Stimulated activated effector memory CD8-positive, alpha-beta T cell treated with anti-CD3 and anti-CD28 coated beads, Interleukin-12 subunit alpha, Interleukin-12 subunit beta, amount 100 ng/mL, for 72 hours (primary cell): ENCODE results near the gene REV3L.

ENCODE experiments used
- ATAC-seq: fragments of 150-1000 bp; cut with Tn5 transposase; 2 replicates; pipeline ENCODE4 v1.10.0; 2021
- DNase-seq, 2 donors: peaks; one replicate each; pipeline ENCODE4 v3.0.0; 2021 to 2022; ENCODE audit warnings: low spot score in 2 of 2
- H3K27ac Mint-ChIP-seq: one replicate; pipeline ENCODE4 v1.8.0; 2022; ENCODE audit warnings: mild to moderate bottlenecking, mixed read lengths
- H3K36me3 Mint-ChIP-seq: one replicate; pipeline ENCODE4 v1.8.0; 2022; ENCODE audit warnings: mild to moderate bottlenecking, mixed read lengths
- H3K4me1 Mint-ChIP-seq: one replicate; pipeline ENCODE4 v1.8.0; 2022; ENCODE audit warnings: mixed read lengths
- H3K4me3 Mint-ChIP-seq: one replicate; pipeline ENCODE4 v1.8.0; 2022; ENCODE audit warnings: mild to moderate bottlenecking, mixed read lengths
- H3K9me3 Mint-ChIP-seq: one replicate; pipeline ENCODE4 v1.8.0; 2022; ENCODE audit warnings: mixed read lengths

Gene REV3L

DNA sequence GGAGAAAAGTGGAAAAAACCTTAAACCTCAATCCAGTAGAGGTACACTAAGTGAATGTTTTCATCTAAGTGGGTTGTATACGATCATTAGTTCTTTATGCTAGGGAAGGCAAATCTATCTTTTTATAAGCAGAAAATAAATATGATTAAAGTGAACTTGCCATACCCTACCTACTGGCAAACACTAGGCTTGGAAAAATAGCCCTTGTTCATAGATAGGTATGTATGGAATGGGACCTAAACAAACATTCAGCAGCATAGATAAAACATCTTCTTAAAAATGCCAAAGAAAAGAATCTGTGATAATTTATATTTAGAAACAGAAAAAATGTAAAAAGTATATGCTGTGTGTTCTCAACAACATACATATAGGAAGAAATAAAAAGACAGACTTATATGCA lies 18.8 kb downstream of the REV3L start:
- peaks cover 4% of the 10 kb centered on the region for H3K9me3 Mint-ChIP-seq
- H3K36me3 Mint-ChIP-seq: peaks cover 6% of the 10 kb centered on the region
- ATAC-seq (no peak), DNase-seq (no peak)
- H3K4me3 Mint-ChIP-seq: no peak overlapping the region
- H3K27ac Mint-ChIP-seq: no peak overlapping the region
- H3K4me1 Mint-ChIP-seq: peaks cover 35% of the 10 kb centered on the region

DNA sequence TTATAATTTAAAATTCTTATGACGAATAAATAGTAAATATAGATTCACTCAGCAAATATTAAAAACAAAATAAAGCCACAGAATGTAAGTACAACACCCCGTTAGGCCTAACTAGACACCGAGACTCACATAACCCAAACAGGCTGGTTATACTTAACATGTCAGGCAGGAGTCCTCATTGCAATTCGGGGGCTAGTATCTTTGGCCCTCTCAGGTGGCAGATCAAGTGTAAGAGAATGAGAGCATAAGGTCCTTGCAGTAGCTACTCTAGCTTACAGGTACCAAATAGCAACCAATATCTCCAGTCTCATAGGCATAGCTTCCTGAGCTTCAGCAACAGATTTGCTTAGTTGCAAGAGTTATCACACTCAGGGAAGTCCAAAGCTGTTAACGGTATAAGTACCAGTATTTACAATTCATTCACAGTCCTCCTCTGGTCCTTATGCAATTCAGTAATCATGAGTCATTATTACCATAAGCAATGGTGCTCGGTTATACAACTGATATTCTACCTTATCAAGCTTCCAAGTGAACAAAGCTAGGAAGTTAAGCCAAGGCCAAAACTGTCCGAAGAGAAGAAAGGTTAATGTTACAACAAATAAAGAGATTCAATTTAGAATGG lies 20.1 kb downstream of the REV3L start:
- Mint-ChIP-seq H3K36me3 (no peaks in the 10 kb centered on the region), H3K9me3 (peaks cover 4% of the 10 kb centered on the region), H3K4me1 (peaks cover 27% of the 10 kb centered on the region), H3K4me3 (no peak overlapping the region), H3K27ac (no peak overlapping the region)
- ATAC-seq (no peak), DNase-seq (no peak)

DNA sequence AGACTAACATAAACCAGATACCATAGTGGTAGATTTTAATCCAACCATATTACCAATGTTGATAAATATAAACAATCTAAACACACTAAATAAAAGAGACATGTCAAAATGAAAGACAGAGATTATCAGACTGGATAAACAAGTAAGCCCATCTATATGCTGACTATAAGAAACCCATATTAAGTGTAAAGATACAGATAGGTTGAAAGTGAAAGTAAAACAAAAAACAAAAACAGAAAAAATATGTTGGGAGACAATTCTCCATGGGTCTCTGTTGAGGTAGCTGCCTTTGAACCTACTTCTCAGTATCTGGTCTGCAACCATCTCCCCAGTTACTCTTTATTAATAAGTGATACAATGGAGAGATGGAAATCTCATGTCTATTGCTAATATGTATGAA lies 21.2 kb downstream of the REV3L start:
- Mint-ChIP-seq H3K9me3 (peaks cover 7% of the 10 kb centered on the region), H3K27ac (peak overlapping the region; percentile 17), H3K4me3 (peak overlapping the region; percentile 30), H3K4me1 (peaks cover 27% of the 10 kb centered on the region), H3K36me3 (no peaks in the 10 kb centered on the region)
- no peak for ATAC-seq
- DNase-seq: no peak

GRCh38 chr6:111458670-111459232 lies 24.3 kb downstream of the REV3L start:
- Mint-ChIP-seq H3K36me3 (peaks cover 5% of the 10 kb centered on the region), H3K4me3 (no peak overlapping the region), H3K9me3 (peaks cover 7% of the 10 kb centered on the region), H3K4me1 (peaks cover 27% of the 10 kb centered on the region), H3K27ac (no peak overlapping the region)
- no peak for DNase-seq
- no peak for ATAC-seq

DNA sequence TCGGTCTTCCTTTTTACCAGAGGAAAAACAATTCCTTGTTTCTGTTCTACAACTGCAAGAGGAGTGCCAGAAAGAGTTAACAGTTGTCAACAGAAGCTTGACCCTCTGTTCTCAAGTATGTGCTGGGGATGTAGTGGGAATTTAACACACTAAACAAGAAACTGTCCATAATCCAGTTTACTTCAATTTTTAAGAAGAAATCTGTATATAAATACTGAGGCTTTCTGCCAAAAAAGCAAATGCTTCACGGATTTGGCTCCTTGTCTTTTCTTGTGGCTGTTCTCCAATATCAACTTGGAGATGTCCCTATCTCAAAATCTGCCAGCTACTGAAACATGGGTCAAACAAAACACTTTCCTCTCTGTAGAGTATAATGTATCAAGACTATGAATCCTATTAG lies 26.8 kb downstream of the REV3L start:
- no peak for ATAC-seq
- Mint-ChIP-seq H3K27ac (no peak overlapping the region), H3K4me3 (no peak overlapping the region), H3K9me3 (peaks cover 7% of the 10 kb centered on the region), H3K36me3 (peaks cover 5% of the 10 kb centered on the region), H3K4me1 (peaks cover 7% of the 10 kb centered on the region)
- no peak for DNase-seq

GRCh38 chr6:111450636-111451035 lies 32.4 kb downstream of the REV3L start:
- Mint-ChIP-seq H3K9me3 (no peaks in the 10 kb centered on the region), H3K27ac (no peak overlapping the region), H3K4me3 (no peak overlapping the region), H3K36me3 (peaks cover 5% of the 10 kb centered on the region), H3K4me1 (peaks cover 26% of the 10 kb centered on the region)
- DNase-seq: no peak
- ATAC-seq: no peak

GRCh38 chr6:111450087-111450486 lies 32.9 kb downstream of the REV3L start:
- ATAC-seq (no peak), DNase-seq (no peak)
- peaks cover 29% of the 10 kb centered on the region for H3K4me1 Mint-ChIP-seq
- peaks cover 5% of the 10 kb centered on the region for H3K36me3 Mint-ChIP-seq
- no peaks in the 10 kb centered on the region for H3K9me3 Mint-ChIP-seq
- no peak overlapping the region for H3K27ac Mint-ChIP-seq
- H3K4me3 Mint-ChIP-seq: no peak overlapping the region

GRCh38 chr6:111449129-111449528 lies 33.9 kb downstream of the REV3L start:
- Mint-ChIP-seq H3K9me3 (no peaks in the 10 kb centered on the region), H3K4me3 (no peak overlapping the region), H3K36me3 (no peaks in the 10 kb centered on the region), H3K4me1 (peaks cover 33% of the 10 kb centered on the region), H3K27ac (no peak overlapping the region)
- DNase-seq (no peak), ATAC-seq (no peak)

GRCh38 chr6:111447051-111447450 lies 36.0 kb downstream of the REV3L start:
- no peaks in the 10 kb centered on the region for H3K9me3 Mint-ChIP-seq
- peaks cover 48% of the 10 kb centered on the region for H3K4me1 Mint-ChIP-seq

GRCh38 chr6:111445861-111446267 lies 37.2 kb downstream of the REV3L start:
- Mint-ChIP-seq H3K4me1 (peaks cover 54% of the 10 kb centered on the region), H3K27ac (no peak overlapping the region), H3K36me3 (no peaks in the 10 kb centered on the region), H3K9me3 (no peaks in the 10 kb centered on the region), H3K4me3 (no peak overlapping the region)
- no peak for DNase-seq
- ATAC-seq: no peak

More at GRCh38 chr6:111447051-111447450, 36.0 kb downstream of the REV3L start:
- Mint-ChIP-seq H3K27ac (no peak overlapping the region), H3K36me3 (no peaks in the 10 kb centered on the region), H3K4me3 (no peak overlapping the region)
- DNase-seq: no peak
- ATAC-seq: no peak

- no peak overlapping the region for H3K4me3 Mint-ChIP-seq
- DNase-seq (no peak), ATAC-seq (no peak)
- H3K36me3 Mint-ChIP-seq: no peaks in the 10 kb centered on the region
- no peak overlapping the region for H3K27ac Mint-ChIP-seq
- no peaks in the 10 kb centered on the region for H3K9me3 Mint-ChIP-seq
- H3K4me1 Mint-ChIP-seq: peaks cover 45% of the 10 kb centered on the region
These were observed 38.2 kb downstream of the REV3L start for GRCh38 chr6:111444794-111445193.

DNA sequence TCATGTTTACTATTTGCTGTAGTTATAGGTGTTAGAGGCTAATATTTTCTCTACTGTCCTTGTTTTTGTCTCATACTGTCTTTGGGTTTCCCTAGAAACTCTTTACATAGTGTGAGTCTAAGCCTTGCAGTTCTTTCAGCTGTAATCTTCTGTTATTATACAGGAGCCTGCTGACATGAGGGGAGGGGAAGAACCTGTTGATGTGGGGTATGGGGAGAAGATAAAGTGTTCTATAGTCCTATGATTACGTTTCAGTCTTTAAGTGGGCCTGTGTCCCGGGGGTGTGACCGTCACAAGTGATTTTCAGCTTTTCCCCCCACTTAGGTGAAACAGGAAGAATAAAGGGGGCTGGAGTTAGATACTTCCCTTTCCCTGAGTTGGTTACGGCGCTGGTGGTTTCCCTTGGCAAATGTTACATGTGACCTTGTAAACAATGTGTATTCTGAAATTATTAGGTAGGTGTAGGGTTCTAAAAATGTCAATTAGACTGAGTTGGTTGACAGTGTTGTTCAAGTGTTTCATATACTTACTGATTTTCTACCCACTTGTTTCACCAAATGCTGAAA lies 41.3 kb downstream of the REV3L start:
- DNase-seq: no peak
- Mint-ChIP-seq H3K27ac (no peak overlapping the region), H3K9me3 (no peaks in the 10 kb centered on the region), H3K4me3 (no peak overlapping the region), H3K36me3 (no peaks in the 10 kb centered on the region), H3K4me1 (peaks cover 36% of the 10 kb centered on the region)
- ATAC-seq: no peak

- no peak overlapping the region for H3K27ac Mint-ChIP-seq
- no peaks in the 10 kb centered on the region for H3K36me3 Mint-ChIP-seq
- no peak overlapping the region for H3K4me3 Mint-ChIP-seq
- H3K9me3 Mint-ChIP-seq: no peaks in the 10 kb centered on the region
- ATAC-seq (no peak), DNase-seq (no peak)
- peaks cover 45% of the 10 kb centered on the region for H3K4me1 Mint-ChIP-seq
These were observed 43.8 kb downstream of the REV3L start for GRCh38 chr6:111439171-111439570.

GRCh38 chr6:111437573-111437972 lies 45.4 kb downstream of the REV3L start:
- Mint-ChIP-seq H3K9me3 (no peaks in the 10 kb centered on the region), H3K27ac (no peak overlapping the region), H3K4me1 (peaks cover 51% of the 10 kb centered on the region), H3K4me3 (no peak overlapping the region), H3K36me3 (no peaks in the 10 kb centered on the region)
- no peak for DNase-seq
- ATAC-seq: no peak

GRCh38 chr6:111432511-111432910 lies 50.5 kb downstream of the REV3L start:
- ATAC-seq (no peak), DNase-seq (no peak)
- Mint-ChIP-seq H3K4me1 (peaks cover 70% of the 10 kb centered on the region), H3K9me3 (peaks cover 10% of the 10 kb centered on the region), H3K27ac (no peak overlapping the region), H3K36me3 (no peaks in the 10 kb centered on the region), H3K4me3 (no peak overlapping the region)

DNA sequence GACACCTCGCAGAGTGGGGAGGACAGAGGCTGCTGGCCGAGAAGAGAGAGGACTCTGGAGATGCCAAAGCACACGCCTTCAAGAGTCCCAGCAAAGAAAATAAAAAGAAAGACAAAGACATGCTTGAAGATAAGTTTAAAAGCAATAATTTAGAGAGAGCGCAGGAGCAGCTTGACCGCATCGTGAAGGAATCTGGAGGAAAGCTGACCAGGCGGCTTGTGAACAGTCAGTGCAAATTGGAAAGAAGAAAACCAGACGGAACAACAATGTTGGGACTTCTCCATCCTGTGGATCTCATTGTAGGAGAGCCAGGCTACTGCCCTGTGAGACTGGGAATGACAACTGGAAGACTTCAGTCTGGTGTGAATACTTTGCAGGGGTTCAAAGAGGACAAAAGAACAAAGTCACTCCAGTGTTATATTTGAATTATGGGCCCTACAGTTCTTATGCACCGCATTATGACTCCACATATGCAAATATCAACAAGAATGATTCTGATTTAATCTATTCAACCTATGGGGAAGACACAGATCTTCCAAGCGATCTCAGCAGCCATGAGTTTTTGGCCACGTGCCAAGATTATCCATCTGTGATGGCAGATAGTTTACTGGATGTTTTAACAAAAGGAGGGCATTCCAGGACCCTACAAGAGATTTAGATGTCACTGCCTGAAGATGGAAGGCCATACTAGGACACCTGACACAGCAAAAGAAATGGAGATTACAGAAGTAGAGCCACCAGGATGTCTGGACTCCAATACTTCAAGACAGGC lies 52.2 kb downstream of the REV3L start:
- ATAC-seq (no peak), DNase-seq (no peak)
- Mint-ChIP-seq H3K27ac (peak overlapping the region; percentile 7), H3K9me3 (peaks cover 10% of the 10 kb centered on the region), H3K4me3 (no peak overlapping the region), H3K36me3 (no peaks in the 10 kb centered on the region), H3K4me1 (peaks cover 65% of the 10 kb centered on the region)
